SK-N-SH (cell line): ENCODE results near the gene TLE1. TPM values are rescaled to one million over a fixed set of nuclear protein-coding genes. Genes with fewer than 3 reads are reported as not detected.
A peak's percentile ranks its signal among the peaks of the same experiment; 100 is the strongest.
"Not testable (repeated sequence)": the region's sequence is repeated elsewhere in the genome, so short reads cannot be mapped to it uniquely, and the experiment has no call there.

Experiments used
- CTCF ChIA-PET: fragments of 300-600, 350-600 bp; formaldehyde crosslinking; extraction: SDS; loops from one replicate; lab custom pipeline; 2021; lab: Yijun Ruan, JAX
- POLR2A ChIA-PET: fragments of 350-600 bp; sonication (Branson Sonifier 250); formaldehyde crosslinking; extraction: SDS; loops from one replicate; lab custom pipeline; 2020; ENCODE audit warnings: antibody characterized with exemption, inconsistent platforms; lab: Yijun Ruan, JAX
- DNase-seq: peaks from one replicate; pipeline ENCODE4 v3.0.0; 2012
- H2AFZ ChIP-seq: fragments of 200-600 bp; sonication (generic); 2 replicates; pipeline ENCODE4 v1.8.1; 2016; ENCODE audit warnings: antibody characterized with exemption, mild to moderate bottlenecking, low read depth
- H3F3A ChIP-seq: fragments of 200-600 bp; sonication (generic); replicated peaks from 2 replicates; pipeline ENCODE3; 2016; ENCODE audit warnings: antibody characterized with exemption, mild to moderate bottlenecking; ENCODE audit not compliant: insufficient read depth
- H3K27ac ChIP-seq, 2 experiments: fragments of 200-500 bp in 1 of 2; fragments of 200-600 bp in 1 of 2; sonication (Bioruptor generic) in 1 of 2; sonication (generic), shearing (Covaris generic) in 1 of 2; 2 replicates each; pipeline versions ENCODE4 v1.5.1 to v1.6.1; 2014 to 2016; ENCODE audit warnings: low read depth in 2 of 2, inconsistent platforms in 1 of 2, low read length in 1 of 2, mild to moderate bottlenecking in 1 of 2, mixed read lengths in 1 of 2
- H3K27me3 ChIP-seq: fragments of 200-600 bp; sonication (generic), shearing (Covaris generic); 2 replicates; pipeline ENCODE4 v1.6.1; 2016; ENCODE audit warnings: mixed run types; ENCODE audit not compliant: insufficient read depth
- H3K36me3 ChIP-seq, 2 experiments: fragments of 200-500 bp in 1 of 2; fragments of 200-600 bp in 1 of 2; sonication (Bioruptor generic) in 1 of 2; sonication (generic) in 1 of 2; replicated peaks in 1 of 2; 2 replicates each; pipeline versions ENCODE3 to v1.5.1; 2014 to 2016; ENCODE audit warnings: low read length in 1 of 2, mild to moderate bottlenecking in 1 of 2; ENCODE audit not compliant: insufficient read depth in 2 of 2, control insufficient read depth in 1 of 2
- H3K4me1 ChIP-seq, 2 experiments: fragments of 200-500 bp in 1 of 2; fragments of 200-600 bp in 1 of 2; sonication (Bioruptor generic) in 1 of 2; sonication (generic), shearing (Covaris generic) in 1 of 2; 2 replicates each; pipeline versions ENCODE4 v1.5.1 to v1.6.1; 2014 to 2016; ENCODE audit warnings: low read depth in 1 of 2, low read length in 1 of 2, mixed run types in 1 of 2; ENCODE audit not compliant: insufficient read depth in 2 of 2, control insufficient read depth in 1 of 2
- H3K4me2 ChIP-seq: fragments of 200-600 bp; sonication (generic), shearing (Covaris generic); 2 replicates; pipeline ENCODE4 v1.6.1; 2017; ENCODE audit warnings: mixed run types
- H3K4me3 ChIP-seq, 2 experiments: fragments of 200-500 bp in 1 of 2; fragments of 200-600 bp in 1 of 2; sonication (Bioruptor generic) in 1 of 2; sonication (generic), shearing (Covaris generic) in 1 of 2; 2 replicates each; pipeline versions ENCODE4 v1.5.1 to v1.8.1; 2014 to 2016; ENCODE audit warnings: low read depth in 2 of 2, inconsistent platforms in 1 of 2, low read length in 1 of 2, mild to moderate bottlenecking in 1 of 2, mixed read lengths in 1 of 2, moderate library complexity in 1 of 2
- H3K79me2 ChIP-seq: fragments of 200-600 bp; sonication (generic); 2 replicates; pipeline ENCODE4 v1.8.1; 2017; ENCODE audit warnings: mild to moderate bottlenecking; ENCODE audit not compliant: insufficient read depth
- H3K9ac ChIP-seq: fragments of 200-600 bp; sonication (generic); 2 replicates; pipeline ENCODE4 v1.6.1; 2017; ENCODE audit warnings: mixed run types
- H3K9me2 ChIP-seq: fragments of 200-600 bp; sonication (generic); 2 replicates; pipeline ENCODE4 v1.6.1; 2017; ENCODE audit warnings: mixed run types
- H3K9me3 ChIP-seq: fragments of 200-600 bp; sonication (generic); 2 replicates; pipeline ENCODE4 v1.6.1; 2017; ENCODE audit warnings: mixed run types, mild to moderate bottlenecking, moderate library complexity
- H4K20me1 ChIP-seq: fragments of 200-600 bp; sonication (generic); 2 replicates; pipeline ENCODE4 v1.6.1; 2017; ENCODE audit warnings: mild to moderate bottlenecking, mixed run types; ENCODE audit not compliant: insufficient read depth
- EP300 ChIP-seq, 2 experiments: IDR thresholded peaks; 2 replicates each; pipeline versions ENCODE4 v1.4.0 to v1.6.1; 2012; ENCODE audit warnings: borderline replicate concordance in 1 of 2, low read depth in 1 of 2, low read length in 1 of 2
- EZH2phosphoT487 ChIP-seq: fragments of 200-600 bp; sonication (generic); IDR thresholded peaks from 2 replicates; pipeline ENCODE4 v1.6.1; 2017; ENCODE audit warnings: low read depth, mixed run types, mild to moderate bottlenecking, antibody characterized with exemption, moderate library complexity, borderline replicate concordance
- GATA2 ChIP-seq: sonication (generic); formaldehyde crosslinking; IDR thresholded peaks from 2 replicates; pipeline ENCODE4 v1.5.0; 2020; ENCODE audit warnings: mild to moderate bottlenecking, missing genetic modification reagents
- ZBTB33 ChIP-seq: IDR thresholded peaks from 2 replicates; pipeline ENCODE4 v1.4.0; 2012; ENCODE audit warnings: low read depth, borderline replicate concordance
- WGBS: methylation state at CpG from one replicate; pipeline ENCODE4 v1.1.6; 2017; ENCODE audit warnings: low lambda C conversion rate; 5-methylcytosine and 5-hydroxymethylcytosine counted together
- polyA plus RNA-seq, 3 experiments: library from polyadenylated mRNA; depleted of rRNA; stranded (reverse); fragments of >200 nt; gene quantifications; 2 replicates each; pipeline ENCODE4 v1.2.3, GENCODE V29; 2012

The TLE1 gene
- polyA plus RNA-seq, 1 of the 3 experiments (the other 2 are of a cell fraction), result 33.0 TPM

DNA sequence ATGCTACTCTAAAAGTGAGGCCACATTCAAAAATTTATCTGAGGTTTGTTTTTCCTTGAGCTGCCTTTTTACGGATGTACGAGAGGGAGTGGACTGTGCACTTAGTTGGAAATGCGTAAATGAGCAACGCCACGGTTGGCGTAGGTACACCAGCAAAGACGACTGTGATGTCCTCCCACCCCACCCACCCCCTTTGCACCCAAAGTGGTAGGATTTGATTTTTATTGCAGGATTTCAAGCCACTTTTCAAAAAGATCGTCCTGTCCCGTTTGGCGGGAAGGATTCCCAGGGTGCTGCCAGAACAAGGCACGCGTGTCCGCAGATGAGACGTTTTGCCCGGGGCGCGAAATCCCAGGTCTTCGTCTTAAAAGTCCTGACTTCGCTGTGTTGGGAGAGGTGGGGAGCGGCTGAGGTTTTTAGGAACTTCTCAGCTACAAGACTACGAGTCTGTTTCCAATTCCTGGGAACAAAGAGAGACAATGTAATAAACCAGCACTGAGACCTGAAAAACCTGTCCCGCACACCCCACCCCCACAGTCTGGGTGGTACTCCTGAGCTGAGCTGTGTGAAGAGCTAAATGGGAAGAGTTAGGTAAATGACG is 1.0 kb upstream of the TLE1 start:
- no peak for DNase-seq
- Histone ChIP-seq H3K27ac (peak overlapping the region in 1 of 2 experiments; percentile 25; a peak in 1 of 4 replicates), H3K9me3 (no peaks in the 10 kb centered on the region), H3K4me1 (peaks cover 10 to 22% of the 10 kb centered on the region in 2 experiments; a peak in 2 of 4 replicates), H3K79me2 (peaks cover 33% of the 10 kb centered on the region), H3K36me3 (peaks cover 2 to 3% of the 10 kb centered on the region in 2 experiments), H3F3A (no peaks in the 10 kb centered on the region), H3K4me3 (peak overlapping the region; percentile 55 to 76), H4K20me1 (peaks cover 13% of the 10 kb centered on the region; the same call in 1 of the 2 replicates), H3K27me3 (no peaks in the 10 kb centered on the region), H3K9ac (peak overlapping the region; percentile 64), H2AFZ (peak overlapping the region; percentile 84; the same call in 1 of the 2 replicates), H3K4me2 (peak overlapping the region; percentile 89), H3K9me2 (no peaks in the 10 kb centered on the region)
- POLR2A ChIA-PET, result no interaction called here
- CTCF ChIA-PET, result interaction anchor here (1.1 to 2.2 kb wide), 4 partner anchors 168 to 916 kb away, joined by 3 to 12 read pairs (median 4); no protein-coding TSS in a partner anchor
- TF ChIP-seq ZBTB33, result no peak
- TF ChIP-seq EP300 (IDR thresholded peaks at IDR 0.05; ENCODE audit: borderline replicate concordance in 1 of 2, low read depth in 1 of 2, low read length in 1 of 2), result no peak
- no peak for TF ChIP-seq EZH2phosphoT487
- 6% methylated on average over 23 of the region's 23 CpGs for WGBS

- Histone ChIP-seq H3K4me1 (peaks cover 11 to 16% of the 10 kb centered on the region in 2 experiments; a peak in 2 of 4 replicates), H3K4me2 (peak overlapping the region; percentile 75), H3K27ac (peak overlapping the region; percentile 43 to 54; a peak in 3 of 4 replicates), H3K36me3 (peaks cover 6 to 11% of the 10 kb centered on the region in 2 experiments), H3K9ac (peak overlapping the region; percentile 74), H3K79me2 (peaks cover 46% of the 10 kb centered on the region), H4K20me1 (peaks cover 18% of the 10 kb centered on the region; the same call in 1 of the 2 replicates), H3K4me3 (peak overlapping the region; percentile 64 to 73)
- CTCF ChIA-PET, result interaction anchor here (1.0 to 1.7 kb wide), 3 partner anchors 160 to 460 kb away, joined by 3 to 4 read pairs (median 3); no protein-coding TSS in a partner anchor
- H3K27me3 ChIP-seq, H3F3A ChIP-seq, POLR2A ChIA-PET, DNase-seq, H3K9me2 ChIP-seq, H2AFZ ChIP-seq, H3K9me3 ChIP-seq: not testable (repeated sequence)
- 0 out of 2 replicates have a peak, but pooled peaks have one; percentile 10 for TF ChIP-seq GATA2
- WGBS, result 4% methylated on average over 13 of the region's 21 CpGs
Measured at GRCh38 chr9:81689093-81689342, 329 bp downstream of the TLE1 start.

GRCh38 chr9:81688262-81689092 is 870 bp downstream of the TLE1 start:
- Histone ChIP-seq H4K20me1 (peaks cover 18% of the 10 kb centered on the region; the same call in 1 of the 2 replicates), H3K9ac (peak overlapping the region; percentile 74), H3K4me1 (peaks cover 11 to 14% of the 10 kb centered on the region in 2 experiments; a peak in 2 of 4 replicates), H3K79me2 (peaks cover 51% of the 10 kb centered on the region), H3K4me2 (peak overlapping the region; percentile 75), H3K4me3 (peak overlapping the region; percentile 64 to 73), H2AFZ (peak overlapping the region; percentile 33; the same call in 1 of the 2 replicates), H3K27ac (peak overlapping the region; percentile 43 to 54; a peak in 3 of 4 replicates), H3K36me3 (peaks cover 6 to 11% of the 10 kb centered on the region in 2 experiments)
- 0% methylated on average over 4 of the region's 107 CpGs for WGBS
- H3K27me3 ChIP-seq, H3K9me3 ChIP-seq, POLR2A ChIA-PET, H3F3A ChIP-seq, H3K9me2 ChIP-seq: not testable (repeated sequence)
- CTCF ChIA-PET, result interaction anchor here (1.0 to 2.8 kb wide), 4 partner anchors 10 to 918 kb away, joined by 3 to 15 read pairs (median 6); no protein-coding TSS in a partner anchor
- DNase-seq, result peak; percentile 54
